HFF-Myc (cell line): Measurements from ENCODE around the gene HEATR5A.
A peak's percentile ranks its signal among the peaks of the same experiment; 100 is the strongest.

Experiments used
- DNase-seq: peaks from one replicate; pipeline ENCODE4 v3.0.0-alpha.2; 2011; ENCODE audit warnings: low read depth; ENCODE audit errors: extremely low read depth
- H3K4me3 ChIP-seq: replicated peaks from 2 replicates; pipeline ENCODE4 v1.5.1; 2011; ENCODE audit warnings: low read depth, mild to moderate bottlenecking, control low read depth, low read length
- TF ChIP-seq, protein P1 (sequence below): IDR thresholded peaks from 2 replicates; pipeline ENCODE4 v1.5.1; 2012; ENCODE audit warnings: mild to moderate bottlenecking, low read depth, low read length, control low read depth; ENCODE audit errors: missing control alignments

HEATR5A gene

DNA sequence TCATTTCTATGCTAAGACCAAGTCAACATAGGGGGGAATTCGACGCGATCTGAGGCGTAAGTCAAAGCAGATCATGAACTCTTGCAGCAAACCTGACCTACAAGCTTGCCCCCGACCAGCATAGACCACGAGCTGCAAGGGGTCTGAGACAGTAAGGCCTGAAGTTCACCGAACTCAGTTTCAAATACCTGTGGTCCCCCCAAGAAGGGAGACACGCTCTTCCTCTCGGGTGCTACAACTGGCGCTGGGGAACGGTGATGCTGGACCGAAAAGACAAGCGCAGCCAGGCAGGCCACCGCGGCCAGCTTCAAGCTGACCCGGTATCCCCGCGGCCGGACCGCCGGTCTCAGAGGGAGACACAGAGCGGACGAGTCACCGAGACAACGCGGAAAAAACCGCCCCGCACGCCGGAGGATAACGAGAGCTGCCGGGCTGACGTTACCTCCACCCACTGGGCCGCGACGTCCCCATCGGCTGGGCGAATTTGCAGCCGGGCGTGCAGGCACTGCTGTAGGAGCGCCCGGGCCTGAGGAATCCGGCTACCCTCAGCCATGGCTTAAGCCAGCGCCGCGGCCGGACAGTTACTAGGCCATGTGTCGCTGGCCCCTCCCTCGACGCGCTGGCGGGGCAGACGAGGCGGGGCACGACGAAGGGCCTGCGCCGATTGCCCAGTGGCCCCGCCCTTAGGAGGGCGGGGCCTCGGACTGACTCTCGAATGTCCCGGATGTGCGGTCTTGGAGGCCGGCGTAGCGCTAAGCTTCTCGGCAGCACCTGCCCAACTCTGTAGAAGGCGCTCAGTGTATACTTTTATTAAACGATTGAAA lies 36.7 kb upstream of the HEATR5A start, which contains the start of gene DTD2:
TSS of gene DTD2 (minus strand) at position 666 of the 824 bp plus-strand sequence. CDS start at position 553, 113 bp downstream.
- DNase-seq = peak; percentile 73
- TF ChIP-seq, protein P1, sequence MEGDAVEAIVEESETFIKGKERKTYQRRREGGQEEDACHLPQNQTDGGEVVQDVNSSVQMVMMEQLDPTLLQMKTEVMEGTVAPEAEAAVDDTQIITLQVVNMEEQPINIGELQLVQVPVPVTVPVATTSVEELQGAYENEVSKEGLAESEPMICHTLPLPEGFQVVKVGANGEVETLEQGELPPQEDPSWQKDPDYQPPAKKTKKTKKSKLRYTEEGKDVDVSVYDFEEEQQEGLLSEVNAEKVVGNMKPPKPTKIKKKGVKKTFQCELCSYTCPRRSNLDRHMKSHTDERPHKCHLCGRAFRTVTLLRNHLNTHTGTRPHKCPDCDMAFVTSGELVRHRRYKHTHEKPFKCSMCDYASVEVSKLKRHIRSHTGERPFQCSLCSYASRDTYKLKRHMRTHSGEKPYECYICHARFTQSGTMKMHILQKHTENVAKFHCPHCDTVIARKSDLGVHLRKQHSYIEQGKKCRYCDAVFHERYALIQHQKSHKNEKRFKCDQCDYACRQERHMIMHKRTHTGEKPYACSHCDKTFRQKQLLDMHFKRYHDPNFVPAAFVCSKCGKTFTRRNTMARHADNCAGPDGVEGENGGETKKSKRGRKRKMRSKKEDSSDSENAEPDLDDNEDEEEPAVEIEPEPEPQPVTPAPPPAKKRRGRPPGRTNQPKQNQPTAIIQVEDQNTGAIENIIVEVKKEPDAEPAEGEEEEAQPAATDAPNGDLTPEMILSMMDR = no peak
- H3K4me3 ChIP-seq = peak within 1 kb of the TSS; percentile 80

DNA sequence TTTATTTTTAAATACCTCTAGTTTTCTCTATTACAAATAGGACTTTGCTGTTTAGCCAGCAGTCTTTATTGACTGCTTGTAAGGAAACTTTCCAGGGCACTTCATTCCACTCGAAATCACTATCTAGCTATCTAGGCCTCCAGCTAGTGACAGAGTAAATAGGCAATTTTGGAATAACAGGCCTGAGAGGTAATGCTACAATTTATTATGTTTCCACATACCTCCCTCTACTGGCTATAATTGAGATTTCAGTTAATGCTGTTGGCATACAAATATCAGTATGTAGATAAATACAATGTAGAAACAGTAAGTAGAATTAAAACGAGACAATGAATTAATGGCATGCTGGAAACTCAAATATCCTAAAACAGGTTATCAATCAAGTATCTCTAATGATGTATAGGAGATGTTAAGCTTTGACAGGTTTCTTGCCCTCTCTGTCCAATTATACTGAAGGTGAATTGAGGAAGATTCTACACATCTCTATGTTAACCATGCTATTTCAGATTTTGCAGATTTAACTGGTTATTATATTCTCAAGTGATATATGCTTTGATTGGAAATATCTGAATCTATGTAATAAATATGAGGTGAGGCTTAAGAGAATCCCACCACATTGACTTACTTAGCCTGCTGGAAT lies 29.7 kb upstream of the HEATR5A start:
- DNase-seq = no peak
- no peak overlapping the region for H3K4me3 ChIP-seq
- TF ChIP-seq, protein P1 = peak; percentile 34

DNA sequence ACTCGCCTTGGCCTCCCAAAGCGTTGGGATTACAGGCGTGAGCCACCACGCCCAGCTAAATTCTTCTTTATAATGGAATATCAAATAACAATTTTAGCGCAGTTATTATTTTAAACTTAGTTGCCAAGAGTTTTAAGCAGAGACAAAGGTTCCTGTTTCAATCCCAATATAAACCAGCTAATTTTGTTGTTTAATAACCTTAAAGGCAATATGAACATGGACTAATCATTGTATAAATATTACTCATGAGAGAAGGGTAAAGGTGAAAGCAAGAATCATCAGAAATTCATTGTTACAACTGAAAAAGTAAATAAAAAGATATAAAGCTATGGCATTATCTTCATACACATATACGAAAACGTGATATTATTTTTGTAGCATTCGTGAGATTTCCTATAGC lies 28.8 kb upstream of the HEATR5A start:
- no peak overlapping the region for H3K4me3 ChIP-seq
- no peak for DNase-seq
- TF ChIP-seq, protein P1 = no peak

DNA sequence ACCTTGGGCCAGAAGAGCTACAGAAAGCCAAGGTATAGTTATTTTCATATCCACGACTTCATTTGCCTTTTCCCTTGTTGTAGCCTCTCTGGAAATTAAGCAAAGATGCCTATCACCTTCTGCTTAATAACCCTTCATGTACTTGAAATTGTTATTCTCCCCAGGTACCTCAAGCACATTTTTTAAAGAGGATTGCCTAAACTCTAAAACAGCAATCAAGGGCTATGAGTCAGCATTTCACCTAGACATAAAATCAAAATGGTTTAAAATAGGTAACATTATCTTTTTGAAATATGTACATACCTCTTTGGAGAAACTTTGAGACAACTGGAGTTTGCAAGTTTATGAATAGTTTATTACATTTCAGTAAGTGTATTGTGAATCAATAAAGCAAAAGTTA lies 25.4 kb upstream of the HEATR5A start:
- H3K4me3 ChIP-seq = no peak overlapping the region
- no peak for DNase-seq
- TF ChIP-seq, protein P1 = no peak

DNA sequence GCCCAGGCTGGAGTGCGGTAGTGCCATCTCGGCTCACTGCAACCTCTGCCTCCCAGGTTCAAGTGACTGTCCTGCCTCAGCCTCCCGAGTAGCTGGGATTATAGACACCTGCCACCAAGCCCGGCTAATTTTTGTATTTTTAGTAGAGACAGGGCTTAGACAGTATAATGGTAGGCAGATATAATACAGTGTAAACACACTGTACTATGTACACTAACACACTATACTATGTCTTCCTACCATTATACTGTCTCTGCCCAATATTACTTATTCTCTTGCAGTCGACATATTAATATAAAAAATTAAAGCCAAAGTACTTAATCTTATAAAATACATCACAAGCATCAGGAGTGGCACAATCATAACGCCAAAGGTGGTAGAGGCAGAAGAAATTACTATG lies 21.9 kb upstream of the HEATR5A start:
- no peak overlapping the region for H3K4me3 ChIP-seq
- TF ChIP-seq, protein P1 = no peak
- DNase-seq = no peak

DNA sequence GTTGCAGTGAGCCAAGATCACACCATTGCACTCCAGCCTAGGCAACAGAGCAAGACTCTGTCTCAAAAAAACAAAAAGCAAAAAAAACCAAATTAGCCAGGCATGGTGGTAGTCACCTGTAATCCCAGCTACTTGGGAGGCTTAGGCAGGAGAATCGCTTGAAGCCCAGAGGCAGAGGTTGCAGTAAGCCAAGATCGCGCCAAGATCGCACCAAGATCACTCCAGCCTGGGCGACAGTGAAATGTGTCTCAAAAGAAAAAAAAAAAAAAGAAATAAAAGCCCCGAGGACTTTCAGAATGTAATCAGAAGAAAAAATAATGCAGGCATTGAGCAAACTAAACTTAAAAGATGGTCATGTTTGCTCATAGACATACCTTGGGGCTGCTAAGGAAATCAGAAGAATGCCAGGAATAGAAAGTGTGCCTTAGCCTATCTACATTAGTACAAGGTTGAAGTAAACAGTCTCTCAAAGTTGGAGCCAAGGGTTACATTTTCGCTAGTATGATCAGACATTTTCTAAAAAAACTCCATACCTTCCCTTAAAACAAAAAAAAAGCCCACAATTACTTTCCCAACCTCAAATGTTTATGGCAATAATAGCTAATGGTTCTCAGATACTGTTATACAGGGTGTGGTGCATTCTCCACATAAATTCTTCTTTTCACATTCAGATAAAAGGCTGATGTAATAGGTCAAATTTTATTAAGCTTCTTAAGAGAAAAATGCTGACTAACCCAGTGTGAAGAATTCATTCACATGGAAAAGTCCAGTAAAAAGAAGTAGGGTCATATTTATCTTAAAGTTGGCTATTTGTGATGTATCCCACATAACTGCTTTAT lies 21.1 kb upstream of the HEATR5A start:
- DNase-seq = peak; percentile 27
- H3K4me3 ChIP-seq = no peak overlapping the region
- TF ChIP-seq, protein P1 = no peak
